Panc1 (cell line): ENCODE measurements around the gene FEN1.

Experiments used
- CTCF ChIP-seq: fragments of 450-650 bp; IDR thresholded peaks from 2 replicates; pipeline ENCODE4 v1.5.1; 2017; ENCODE audit warnings: mild to moderate bottlenecking
- POLR2AphosphoS5 ChIP-seq: IDR thresholded peaks from 2 replicates; pipeline ENCODE4 v1.6.1; 2012; ENCODE audit warnings: mild to moderate bottlenecking, low read depth, low read length, moderate library complexity
- REST ChIP-seq, 2 experiments: IDR thresholded peaks; 2 replicates each; pipeline ENCODE4 v1.6.1; 2011 to 2012; ENCODE audit warnings: low read depth in 2 of 2, control low read depth in 1 of 2, low read length in 1 of 2, mild to moderate bottlenecking in 1 of 2, moderate library complexity in 1 of 2; ENCODE audit not compliant: insufficient read depth in 1 of 2
- SIN3A ChIP-seq: IDR thresholded peaks from 2 replicates; pipeline ENCODE4 v1.6.1; 2012; ENCODE audit warnings: low read depth, mild to moderate bottlenecking, low read length, moderate library complexity, borderline replicate concordance; ENCODE audit not compliant: insufficient read depth
- TCF7L2 ChIP-seq: IDR thresholded peaks from 2 replicates; pipeline ENCODE4 v1.6.1; 2011; ENCODE audit warnings: mild to moderate bottlenecking, low read depth, low read length, inconsistent platforms

GRCh38 chr11:61750631-61751273 lies 42.0 kb upstream of the FEN1 start:
- TF ChIP-seq CTCF (no peak), TCF7L2 (no peak), POLR2AphosphoS5 (no peak), REST (IDR thresholded peaks at IDR 0.05; ENCODE audit: insufficient read depth in 1 of 2, low read depth in 2 of 2, low read length in 1 of 2) (no peak), SIN3A (no peak)
